GM21360 (cell line): Measurements from ENCODE around the gene COQ5.
A peak's percentile ranks its signal among the peaks of the same experiment; 100 is the strongest.
"Not testable (repeated sequence)": the region's sequence is repeated elsewhere in the genome, so short reads cannot be mapped to it uniquely, and the experiment has no call there.

Experiments used
- ATAC-seq: cut with Tn5 transposase; IDR thresholded peaks from one replicate; pipeline ENCODE4 v1.9.1; 2021; ENCODE audit warnings: mild to moderate bottlenecking, moderate library complexity; ENCODE audit not compliant: unreplicated experiment

COQ5 gene

GRCh38 chr12:120529641-120530417 is 871 bp upstream of the COQ5 start:
- ATAC-seq, result no peak

- no peak for ATAC-seq
Measured at GRCh38 chr12:120522568-120522967, 6.4 kb downstream of the COQ5 start.

GRCh38 chr12:120519324-120519723 is 9.6 kb downstream of the COQ5 start:
- not testable (repeated sequence) for ATAC-seq

GRCh38 chr12:120515496-120515895 is 13.5 kb downstream of the COQ5 start:
- ATAC-seq, result no peak

- ATAC-seq, result no peak
Measured at GRCh38 chr12:120514002-120514401, 15.0 kb downstream of the COQ5 start.

GRCh38 chr12:120508537-120508936 is 20.4 kb downstream of the COQ5 start:
- ATAC-seq, result no peak

GRCh38 chr12:120504587-120504986 is 24.4 kb downstream of the COQ5 start:
- no peak for ATAC-seq

- ATAC-seq, result no peak
Measured at GRCh38 chr12:120500581-120500980, 28.4 kb downstream of the COQ5 start.

GRCh38 chr12:120498870-120499515 is 30.0 kb downstream of the COQ5 start:
- no peak for ATAC-seq

GRCh38 chr12:120497524-120498150 is 31.3 kb downstream of the COQ5 start:
- ATAC-seq, result no peak

GRCh38 chr12:120496413-120497340 is 32.3 kb downstream of the COQ5 start:
- no peak for ATAC-seq

GRCh38 chr12:120495731-120496412 is 33.1 kb downstream of the COQ5 start, which contains the start of gene DYNLL1:
TSS of gene DYNLL1 (plus strand) at chr12:120496113. CDS start at chr12:120496422, 309 bp downstream.
- peak; percentile 89 for ATAC-seq

GRCh38 chr12:120495186-120495730 is 33.7 kb downstream of the COQ5 start:
- no peak for ATAC-seq

GRCh38 chr12:120490833-120491512 is 38.0 kb downstream of the COQ5 start:
- ATAC-seq, result no peak

GRCh38 chr12:120490325-120490724 is 38.6 kb downstream of the COQ5 start:
- ATAC-seq, result no peak

GRCh38 chr12:120489018-120489417 is 39.9 kb downstream of the COQ5 start:
- ATAC-seq, result no peak

GRCh38 chr12:120488057-120488640 is 40.8 kb downstream of the COQ5 start:
- no peak for ATAC-seq

- ATAC-seq, result not testable (repeated sequence)
Measured at GRCh38 chr12:120487552-120487951, 41.4 kb downstream of the COQ5 start.
